Stimulated activated naive B cell treated with anti-CD40 and anti-IgM and Interleukin-4, amounts not matched to agents 10 μg/mL and 1 μg/mL and 100 μg/mL, for 72 hours (primary cell): ENCODE results near the gene LAIR2.

Source experiments
- ATAC-seq, 2 donors: fragments of 150-1000 bp; cut with Tn5 transposase; replicated peaks; 2 replicates each; pipeline ENCODE4 v1.10.0; 2021; ENCODE audit warnings: moderate library complexity in 1 of 2
- DNase-seq: peaks from one replicate; pipeline ENCODE4 v3.0.0; 2021
- H3K27ac Mint-ChIP-seq: one replicate; pipeline ENCODE4 v1.8.0; 2022; ENCODE audit warnings: mild to moderate bottlenecking, mixed read lengths
- H3K27me3 Mint-ChIP-seq, 2 donors: one replicate each; pipeline ENCODE4 v1.8.0; 2022; ENCODE audit warnings: mixed read lengths in 2 of 2
- H3K36me3 Mint-ChIP-seq, 2 donors: one replicate each; pipeline ENCODE4 v1.8.0; 2022; ENCODE audit warnings: mixed read lengths in 2 of 2, mild to moderate bottlenecking in 1 of 2
- H3K4me1 Mint-ChIP-seq, 2 donors: one replicate each; pipeline ENCODE4 v1.8.0; 2022; ENCODE audit warnings: mixed read lengths in 2 of 2, mild to moderate bottlenecking in 1 of 2
- H3K4me3 Mint-ChIP-seq, 2 donors: one replicate each; pipeline ENCODE4 v1.8.0; 2022; ENCODE audit warnings: mild to moderate bottlenecking in 2 of 2, mixed read lengths in 2 of 2, moderate library complexity in 1 of 2
- H3K9me3 Mint-ChIP-seq, 2 donors: one replicate each; pipeline ENCODE4 v1.8.0; 2022; ENCODE audit warnings: mixed read lengths in 2 of 2, mild to moderate bottlenecking in 1 of 2

LAIR2 gene

DNA sequence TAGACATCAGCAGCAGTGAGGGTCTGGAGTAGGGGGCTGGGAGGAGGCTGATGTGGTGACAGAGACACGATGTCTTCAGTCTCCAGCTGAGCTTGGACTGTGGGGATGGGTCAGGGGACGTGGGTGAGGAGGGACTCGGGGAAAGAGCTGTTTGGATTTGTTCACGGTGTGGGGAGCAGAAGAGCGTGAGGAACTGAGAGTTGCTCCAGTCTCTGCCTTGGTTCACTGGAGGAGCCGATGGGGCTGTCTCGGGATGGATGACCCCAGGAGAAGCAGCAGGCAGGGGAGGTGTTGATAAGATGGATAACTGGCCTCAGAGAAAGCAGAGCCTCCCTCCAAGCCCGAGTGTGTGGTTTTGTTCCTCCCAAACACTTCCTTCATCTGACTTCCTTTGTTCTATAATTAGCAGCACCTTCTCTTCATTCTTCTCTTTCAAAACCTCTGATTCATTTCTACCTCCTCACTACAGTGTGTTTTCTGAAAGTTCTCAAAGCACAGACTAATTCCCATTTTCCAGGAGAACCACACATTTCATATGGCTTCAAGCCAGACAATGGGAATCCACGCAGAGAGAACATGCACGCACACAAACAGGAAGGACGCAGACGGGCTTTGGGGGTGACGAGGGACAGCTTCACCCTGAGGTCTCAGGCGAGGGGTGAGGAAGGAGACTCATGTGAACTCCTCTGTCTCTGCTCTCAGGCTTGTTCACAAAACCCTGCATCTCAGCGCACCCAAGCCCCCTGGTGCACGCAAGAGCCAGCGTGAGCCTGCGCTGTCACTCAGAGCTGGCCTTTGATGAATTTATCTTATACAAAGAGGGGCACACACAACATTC is 18.6 kb downstream of the LAIR2 start:
- peaks cover 0 to 2% of the 10 kb centered on the region in 2 donors for H3K36me3 Mint-ChIP-seq
- H3K4me3 Mint-ChIP-seq: peak overlapping the region; percentile 62 to 66
- H3K27ac Mint-ChIP-seq: peak overlapping the region; percentile 2
- H3K27me3 Mint-ChIP-seq: peaks cover 42 to 44% of the 10 kb centered on the region in 2 donors
- peaks cover 0 to 2% of the 10 kb centered on the region in 2 donors for H3K9me3 Mint-ChIP-seq
- H3K4me1 Mint-ChIP-seq: peaks cover 41 to 48% of the 10 kb centered on the region in 2 donors
- peak; percentile 49 to 51 for ATAC-seq
- DNase-seq: peak; percentile 13

DNA sequence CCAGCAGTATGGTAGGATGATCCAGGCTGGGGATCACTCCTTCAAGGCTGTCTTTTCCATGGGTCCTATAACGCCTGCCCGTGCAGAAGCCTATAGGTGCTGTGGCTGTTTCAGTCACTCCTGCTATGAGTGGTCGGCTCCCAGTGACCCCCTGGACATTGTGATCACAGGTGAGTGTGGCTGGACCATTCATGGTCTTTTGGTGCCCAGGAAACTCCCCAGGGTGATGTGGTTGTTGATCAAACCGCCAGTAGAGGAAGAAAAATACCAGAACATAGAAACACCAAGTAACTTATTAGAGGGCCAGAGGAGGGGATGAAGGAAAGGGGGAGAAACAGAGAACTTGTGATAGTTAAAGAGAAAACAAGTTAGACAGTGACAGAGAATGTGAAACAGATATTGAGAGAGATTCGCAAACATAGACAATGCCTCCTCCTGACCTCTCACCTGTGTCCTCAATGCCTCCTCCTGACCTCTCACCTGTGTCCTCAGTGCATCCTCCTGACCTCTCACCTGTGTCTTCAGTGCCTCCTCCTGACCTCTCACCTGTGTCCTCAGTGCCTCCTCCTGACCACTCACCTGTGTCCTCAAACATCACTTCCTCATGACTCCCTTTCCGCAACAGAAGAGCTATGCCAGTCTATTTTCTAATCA is 19.4 kb downstream of the LAIR2 start:
- peaks cover 0 to 2% of the 10 kb centered on the region in 2 donors for H3K36me3 Mint-ChIP-seq
- ATAC-seq (peak; percentile 1 to 6), DNase-seq (no peak)
- H3K4me3 Mint-ChIP-seq: peak overlapping the region; percentile 21 to 66
- peaks cover 0 to 2% of the 10 kb centered on the region in 2 donors for H3K9me3 Mint-ChIP-seq
- H3K27ac Mint-ChIP-seq: no peak overlapping the region
- peaks cover 39 to 44% of the 10 kb centered on the region in 2 donors for H3K27me3 Mint-ChIP-seq
- H3K4me1 Mint-ChIP-seq: peaks cover 41 to 48% of the 10 kb centered on the region in 2 donors

DNA sequence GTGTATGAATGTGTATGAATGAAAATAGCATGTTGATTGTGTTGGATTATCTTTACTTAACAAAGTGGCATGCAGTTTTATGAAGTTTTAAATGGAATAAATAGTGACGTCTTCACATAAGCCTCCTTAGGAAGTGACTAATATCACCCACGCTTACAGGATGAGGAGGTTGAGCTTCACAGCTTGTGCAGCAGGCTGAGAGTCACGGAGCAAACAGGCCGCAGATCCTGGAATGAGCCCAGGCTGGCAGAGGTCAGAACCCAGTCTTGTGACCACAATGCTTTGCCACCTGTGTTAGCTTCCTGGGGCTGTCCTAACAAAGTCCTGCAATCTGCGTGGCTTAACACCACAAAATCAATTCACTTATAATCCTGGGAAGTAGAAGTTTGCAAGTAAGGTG is 20.8 kb downstream of the LAIR2 start:
- peak overlapping the region; percentile 65 for H3K27ac Mint-ChIP-seq
- ATAC-seq (peak; percentile 70 to 71), DNase-seq (peak; percentile 46)
- H3K4me1 Mint-ChIP-seq: peaks cover 37 to 42% of the 10 kb centered on the region in 2 donors
- peak overlapping the region; percentile 9 to 33 for H3K4me3 Mint-ChIP-seq
- peaks cover 37 to 44% of the 10 kb centered on the region in 2 donors for H3K27me3 Mint-ChIP-seq
- H3K9me3 Mint-ChIP-seq: peaks cover 0 to 2% of the 10 kb centered on the region in 2 donors
- H3K36me3 Mint-ChIP-seq: peaks cover 0 to 2% of the 10 kb centered on the region in 2 donors

DNA sequence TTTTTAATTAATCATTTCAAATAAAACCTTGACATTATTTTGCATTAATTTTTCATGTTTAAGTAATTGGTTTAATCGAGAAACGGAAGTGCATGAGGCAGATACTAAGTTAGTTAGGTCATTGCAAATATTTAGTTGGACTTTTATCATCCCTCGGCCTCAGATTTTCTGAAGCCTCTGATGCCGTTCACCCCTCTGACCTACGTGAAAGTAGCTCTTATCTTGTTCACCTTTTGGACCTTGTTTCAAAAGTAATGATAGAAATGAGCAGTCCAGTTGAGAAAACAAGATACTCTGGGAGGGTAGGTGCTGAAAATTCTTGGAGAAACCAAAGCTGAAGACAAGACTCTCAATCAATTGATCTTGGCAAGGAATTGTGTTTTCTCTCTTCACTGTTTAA is 23.0 kb downstream of the LAIR2 start:
- Mint-ChIP-seq H3K9me3 (peaks cover 0 to 2% of the 10 kb centered on the region in 2 donors), H3K36me3 (no peaks in the 10 kb centered on the region), H3K4me3 (no peak overlapping the region), H3K27ac (no peak overlapping the region), H3K4me1 (peaks cover 35 to 37% of the 10 kb centered on the region in 2 donors), H3K27me3 (peaks cover 35 to 40% of the 10 kb centered on the region in 2 donors)
- ATAC-seq (no peak), DNase-seq (no peak)

DNA sequence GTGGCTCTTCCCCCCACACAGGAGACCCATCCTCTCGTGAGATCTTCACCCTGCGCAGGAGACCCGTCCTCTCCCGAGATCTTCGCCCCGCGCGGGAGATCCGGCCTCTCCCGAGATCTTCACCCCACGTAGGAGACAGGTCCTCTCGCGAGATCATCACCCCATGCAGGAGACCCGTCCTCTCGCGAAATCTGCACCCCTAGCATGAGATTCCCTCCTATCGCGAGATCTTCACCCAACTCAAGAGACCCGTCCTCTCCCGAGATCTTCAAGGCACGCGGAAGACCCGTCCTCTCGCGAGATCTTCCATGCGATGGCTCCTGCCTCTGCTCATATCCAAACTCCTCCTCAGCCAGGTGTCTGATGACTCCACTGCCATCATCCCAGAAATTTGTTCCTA is 24.3 kb downstream of the LAIR2 start:
- no peak overlapping the region for H3K4me3 Mint-ChIP-seq
- H3K9me3 Mint-ChIP-seq: peaks cover 0 to 2% of the 10 kb centered on the region in 2 donors
- H3K27ac Mint-ChIP-seq: no peak overlapping the region
- no peaks in the 10 kb centered on the region for H3K36me3 Mint-ChIP-seq
- peaks cover 21 to 27% of the 10 kb centered on the region in 2 donors for H3K4me1 Mint-ChIP-seq
- ATAC-seq (no peak), DNase-seq (no peak)
- peaks cover 30 to 34% of the 10 kb centered on the region in 2 donors for H3K27me3 Mint-ChIP-seq

DNA sequence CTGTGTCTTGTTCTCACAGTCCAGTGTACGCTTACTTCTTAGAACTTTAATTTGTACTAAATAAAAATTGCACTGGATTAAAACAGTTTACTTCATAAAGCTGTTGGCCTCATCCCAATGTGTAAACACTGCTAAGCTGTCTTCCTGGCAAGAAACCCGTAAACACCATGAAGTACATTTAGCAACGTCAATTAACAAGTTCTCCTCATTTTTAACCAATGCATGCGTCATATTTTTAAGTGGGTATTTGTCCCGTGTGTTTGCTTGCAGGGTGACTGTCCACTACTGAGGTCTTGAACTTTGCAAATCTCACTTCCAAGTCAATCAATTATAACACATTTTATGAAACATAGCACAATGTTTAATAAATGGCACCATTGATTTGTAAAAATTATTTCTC is 28.2 kb downstream of the LAIR2 start:
- no peak for ATAC-seq
- no peak overlapping the region for H3K27ac Mint-ChIP-seq

DNA sequence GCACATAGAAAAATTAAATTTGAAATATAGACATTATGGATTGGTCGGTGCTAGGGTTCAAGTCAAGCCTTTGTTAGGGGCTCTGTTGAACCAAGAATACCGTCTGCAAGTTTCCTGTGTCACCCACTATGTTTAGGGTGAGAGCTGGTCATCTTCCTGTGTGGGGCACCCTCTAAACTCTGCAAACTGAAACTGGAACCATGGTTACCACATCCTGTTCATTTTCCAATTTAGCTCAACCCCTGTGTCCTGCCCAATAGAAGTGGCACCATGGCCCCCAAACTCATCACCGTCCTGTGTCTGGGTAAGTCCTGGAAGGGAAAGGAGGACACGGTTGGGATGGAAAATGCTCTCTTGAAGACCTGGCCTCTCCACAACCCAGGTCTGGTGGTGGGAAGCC is 29.9 kb downstream of the LAIR2 start:
- Mint-ChIP-seq H3K4me1 (peaks cover 15 to 21% of the 10 kb centered on the region in 2 donors), H3K4me3 (peak overlapping the region in 1 of 2 donors; percentile 59), H3K27me3 (peaks cover 21 to 22% of the 10 kb centered on the region in 2 donors), H3K9me3 (no peaks in the 10 kb centered on the region), H3K36me3 (no peaks in the 10 kb centered on the region), H3K27ac (peak overlapping the region; percentile 51)
- ATAC-seq: peak; percentile 88 to 92
- no peak for DNase-seq

More for the DNA sequence above, 28.2 kb downstream of the LAIR2 start:
- H3K4me3 Mint-ChIP-seq: no peak overlapping the region
- H3K36me3 Mint-ChIP-seq: no peaks in the 10 kb centered on the region
- H3K27me3 Mint-ChIP-seq: peaks cover 25 to 27% of the 10 kb centered on the region in 2 donors
- peaks cover 16 to 21% of the 10 kb centered on the region in 2 donors for H3K4me1 Mint-ChIP-seq
- no peaks in the 10 kb centered on the region for H3K9me3 Mint-ChIP-seq
- DNase-seq: no peak

DNA sequence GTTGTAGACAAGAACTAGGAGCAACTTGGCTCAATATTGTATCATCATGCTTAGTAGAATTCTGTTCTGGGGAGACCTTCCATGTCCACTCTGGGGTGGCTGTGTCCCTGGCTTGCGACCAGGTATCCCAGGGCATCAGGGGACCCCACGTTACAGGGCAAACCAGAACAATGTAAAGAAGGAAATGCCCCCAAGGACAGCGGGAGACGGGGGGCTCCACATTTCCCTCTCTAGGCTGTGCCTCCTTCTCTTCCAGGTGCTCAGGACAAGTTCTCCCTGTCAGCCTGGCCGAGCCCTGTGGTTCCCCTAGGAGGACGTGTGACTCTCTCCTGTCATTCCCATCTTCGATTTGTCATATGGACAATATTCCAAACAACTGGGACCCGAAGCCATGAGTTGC is 30.8 kb downstream of the LAIR2 start:
- no peaks in the 10 kb centered on the region for H3K36me3 Mint-ChIP-seq
- H3K4me1 Mint-ChIP-seq: peaks cover 15 to 21% of the 10 kb centered on the region in 2 donors
- H3K9me3 Mint-ChIP-seq: no peaks in the 10 kb centered on the region
- ATAC-seq (no peak), DNase-seq (no peak)
- H3K4me3 Mint-ChIP-seq: no peak overlapping the region
- no peak overlapping the region for H3K27ac Mint-ChIP-seq
- H3K27me3 Mint-ChIP-seq: peaks cover 17 to 22% of the 10 kb centered on the region in 2 donors

DNA sequence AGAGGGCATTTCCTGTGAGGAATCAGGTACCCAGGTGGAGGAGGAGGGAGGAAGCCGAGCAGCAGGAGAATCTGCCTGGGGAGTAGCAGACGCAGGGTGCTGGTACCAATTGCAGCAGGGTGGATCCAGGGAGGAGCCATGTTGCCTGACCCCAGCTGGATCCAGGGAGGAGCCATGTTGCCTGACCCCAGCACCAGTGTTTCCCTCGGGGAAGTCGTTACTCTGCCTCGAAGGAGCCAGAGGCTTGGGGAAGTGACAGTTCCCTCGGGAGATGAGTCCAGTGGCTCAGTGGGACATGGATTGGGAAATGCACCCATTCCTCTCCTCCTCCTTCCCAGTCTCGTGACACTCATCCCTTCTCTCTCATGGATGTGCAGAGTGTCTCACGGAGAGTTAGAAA is 31.5 kb downstream of the LAIR2 start:
- Mint-ChIP-seq H3K36me3 (no peaks in the 10 kb centered on the region), H3K9me3 (no peaks in the 10 kb centered on the region), H3K27ac (peak overlapping the region; percentile 44), H3K27me3 (peaks cover 15 to 16% of the 10 kb centered on the region in 2 donors), H3K4me3 (no peak overlapping the region), H3K4me1 (peaks cover 10 to 16% of the 10 kb centered on the region in 2 donors)
- ATAC-seq: no peak
- no peak for DNase-seq

DNA sequence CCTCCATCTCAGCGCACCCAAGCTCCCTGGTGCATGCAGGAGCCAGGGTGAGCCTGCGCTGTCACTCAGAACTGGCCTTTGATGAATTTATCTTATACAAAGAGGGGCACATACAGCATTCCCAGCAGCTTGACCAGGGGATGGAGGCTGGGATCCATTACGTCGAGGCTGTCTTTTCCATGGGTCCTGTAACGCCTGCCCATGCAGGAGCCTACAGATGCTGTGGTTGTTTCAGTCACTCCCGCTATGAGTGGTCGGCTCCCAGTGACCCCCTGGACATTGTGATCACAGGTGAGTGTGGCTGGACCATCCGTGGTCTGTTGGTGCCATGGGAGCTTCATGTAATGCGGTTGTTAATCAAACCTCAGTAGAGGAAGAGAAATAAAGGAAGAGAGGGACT is 33.0 kb downstream of the LAIR2 start:
- peak overlapping the region; percentile 20 for H3K27ac Mint-ChIP-seq
- H3K4me1 Mint-ChIP-seq: peaks cover 10 to 15% of the 10 kb centered on the region in 2 donors
- DNase-seq (no peak), ATAC-seq (no peak)
- H3K9me3 Mint-ChIP-seq: no peaks in the 10 kb centered on the region
- no peaks in the 10 kb centered on the region for H3K36me3 Mint-ChIP-seq
- H3K27me3 Mint-ChIP-seq: peaks cover 16 to 18% of the 10 kb centered on the region in 2 donors
- H3K4me3 Mint-ChIP-seq: no peak overlapping the region

DNA sequence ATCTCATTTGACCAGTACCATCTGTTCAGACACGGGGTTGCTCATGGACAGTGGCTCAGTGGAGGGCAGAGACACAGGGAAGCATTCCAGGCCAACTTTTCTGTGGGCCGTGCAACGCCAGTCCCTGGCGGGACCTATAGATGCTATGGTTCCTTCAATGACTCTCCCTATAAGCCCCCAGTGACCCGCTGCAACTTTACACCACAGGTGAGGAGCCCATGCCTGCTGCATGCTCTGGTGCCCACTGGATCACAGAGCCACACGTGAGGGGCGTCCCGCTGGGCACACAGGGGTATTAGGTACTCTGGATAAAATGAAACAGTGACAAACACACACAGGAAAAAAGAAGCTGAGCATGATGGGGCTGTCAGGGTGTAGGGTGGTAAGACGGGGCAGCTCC is 34.3 kb downstream of the LAIR2 start:
- peaks cover 10 to 18% of the 10 kb centered on the region in 2 donors for H3K4me1 Mint-ChIP-seq
- no peak for ATAC-seq
- no peak overlapping the region for H3K4me3 Mint-ChIP-seq
- no peaks in the 10 kb centered on the region for H3K36me3 Mint-ChIP-seq
- H3K27ac Mint-ChIP-seq: no peak overlapping the region
- no peak for DNase-seq
- peaks cover 16 to 20% of the 10 kb centered on the region in 2 donors for H3K27me3 Mint-ChIP-seq
- no peaks in the 10 kb centered on the region for H3K9me3 Mint-ChIP-seq

DNA sequence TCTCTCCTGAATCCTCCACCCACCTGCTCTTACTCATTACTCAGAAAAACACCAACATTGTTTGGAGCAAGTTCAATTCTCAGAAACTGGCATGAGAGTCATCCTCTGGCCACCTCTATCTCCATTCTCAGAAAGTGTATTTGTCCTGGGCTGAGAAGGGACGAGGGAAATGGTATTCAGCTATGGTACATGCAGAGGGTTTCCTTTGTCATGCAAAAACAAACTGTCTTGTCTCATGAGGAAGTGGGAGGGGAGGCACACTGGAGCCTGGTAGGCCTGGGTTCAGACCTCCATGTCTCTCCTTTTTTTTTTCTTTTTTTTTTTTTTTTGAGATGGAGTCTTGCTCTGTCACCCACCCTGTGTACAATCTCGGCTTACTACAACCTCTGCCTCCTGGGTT is 39.1 kb downstream of the LAIR2 start:
- H3K4me3 Mint-ChIP-seq: no peak overlapping the region

DNA sequence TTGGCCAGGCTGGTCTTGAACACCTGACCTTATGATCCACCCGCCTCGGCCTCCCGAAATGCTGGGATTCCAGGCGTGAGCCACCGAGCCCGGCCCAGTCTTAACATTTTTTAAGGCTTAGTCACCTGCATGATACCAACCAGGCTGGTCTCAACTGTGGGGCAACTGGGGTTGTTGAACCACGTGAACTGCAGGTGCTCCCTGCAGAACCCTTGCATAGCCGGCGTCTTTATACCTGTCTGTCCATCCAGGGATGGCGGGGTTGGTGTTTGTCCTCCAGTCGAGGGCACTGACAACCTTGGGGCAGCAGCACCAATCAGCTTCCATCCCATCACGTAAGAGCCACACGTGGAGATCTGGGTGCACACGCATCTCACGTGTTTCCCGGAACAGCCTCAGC is 46.2 kb downstream of the LAIR2 start:
- H3K4me3 Mint-ChIP-seq: no peak overlapping the region
- DNase-seq: no peak
- peaks cover 0 to 1% of the 10 kb centered on the region in 2 donors for H3K9me3 Mint-ChIP-seq
- peaks cover 7 to 18% of the 10 kb centered on the region in 2 donors for H3K27me3 Mint-ChIP-seq
- no peak for ATAC-seq
- no peak overlapping the region for H3K27ac Mint-ChIP-seq
- H3K36me3 Mint-ChIP-seq: no peaks in the 10 kb centered on the region
- H3K4me1 Mint-ChIP-seq: peaks cover 10 to 17% of the 10 kb centered on the region in 2 donors

More for the DNA sequence above, 39.1 kb downstream of the LAIR2 start:
- Mint-ChIP-seq H3K9me3 (peaks cover 0 to 4% of the 10 kb centered on the region in 2 donors), H3K27ac (no peak overlapping the region), H3K4me1 (peaks cover 2 to 7% of the 10 kb centered on the region in 2 donors), H3K27me3 (peaks cover 5 to 16% of the 10 kb centered on the region in 2 donors), H3K36me3 (no peaks in the 10 kb centered on the region)
- ATAC-seq (no peak), DNase-seq (no peak)

DNA sequence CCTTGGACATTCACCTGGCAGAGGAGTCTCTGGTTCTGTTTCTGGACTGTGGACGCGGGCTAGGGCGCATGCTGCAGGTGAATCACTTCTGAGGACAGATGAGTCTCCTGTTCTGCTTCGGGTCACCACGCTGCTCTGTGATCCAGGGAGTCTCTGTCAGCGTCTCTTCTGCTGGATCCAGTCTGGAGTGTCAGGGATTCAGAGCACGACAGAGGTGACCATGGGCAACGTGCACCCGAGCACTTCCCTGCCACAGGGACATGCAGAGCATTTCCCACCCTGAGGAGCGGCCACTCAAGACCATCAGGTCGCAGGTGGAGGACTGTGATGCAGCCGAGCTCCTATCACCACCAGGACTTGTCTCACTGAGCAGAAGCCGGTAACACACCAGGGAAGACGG is 46.6 kb downstream of the LAIR2 start:
- no peak for ATAC-seq

More for the DNA sequence above, 46.6 kb downstream of the LAIR2 start:
- peaks cover 10 to 17% of the 10 kb centered on the region in 2 donors for H3K4me1 Mint-ChIP-seq
- no peak overlapping the region for H3K27ac Mint-ChIP-seq
- H3K36me3 Mint-ChIP-seq: no peaks in the 10 kb centered on the region
- no peak for DNase-seq
- peaks cover 7 to 18% of the 10 kb centered on the region in 2 donors for H3K27me3 Mint-ChIP-seq
- peaks cover 0 to 1% of the 10 kb centered on the region in 2 donors for H3K9me3 Mint-ChIP-seq
- H3K4me3 Mint-ChIP-seq: no peak overlapping the region
